GM12865 (cell line): ENCODE measurements around the gene DHX15.

Source experiments
- DNase-seq: peaks from one replicate; pipeline ENCODE4 v3.0.0; 2010; ENCODE audit warnings: low read depth
- H3K4me3 ChIP-seq: 2 replicates; pipeline ENCODE4 v1.5.1; 2011; ENCODE audit warnings: mild to moderate bottlenecking, low read depth, low read length, control low read depth
- CTCF ChIP-seq: IDR thresholded peaks from 2 replicates; pipeline ENCODE4 v1.5.1; 2011; ENCODE audit warnings: low read length, control low read depth, low read depth, inconsistent platforms; ENCODE audit not compliant: insufficient read depth; ENCODE audit errors: missing control alignments

The DHX15 gene

GRCh38 chr4:24570574-24571236 lies 13.6 kb downstream of the DHX15 start:
- no peak overlapping the region for H3K4me3 ChIP-seq
- no peak for TF ChIP-seq CTCF
- no peak for DNase-seq

- TF ChIP-seq CTCF: no peak
- no peak for DNase-seq
- H3K4me3 ChIP-seq: no peak overlapping the region
Observed at GRCh38 chr4:24570172-24570571, 14.2 kb downstream of the DHX15 start.

- no peak for TF ChIP-seq CTCF
- no peak overlapping the region for H3K4me3 ChIP-seq
- DNase-seq: no peak
Observed at GRCh38 chr4:24569662-24570061, 14.7 kb downstream of the DHX15 start.

GRCh38 chr4:24568425-24568824 lies 15.9 kb downstream of the DHX15 start:
- no peak for TF ChIP-seq CTCF
- no peak overlapping the region for H3K4me3 ChIP-seq
- DNase-seq: no peak

- DNase-seq: no peak
- H3K4me3 ChIP-seq: no peak overlapping the region
- no peak for TF ChIP-seq CTCF
Observed at GRCh38 chr4:24565054-24565453, 19.3 kb downstream of the DHX15 start.

GRCh38 chr4:24564488-24564887 lies 19.9 kb downstream of the DHX15 start:
- no peak for DNase-seq
- no peak for TF ChIP-seq CTCF
- no peak overlapping the region for H3K4me3 ChIP-seq
